Measurements from ENCODE around the gene BCO1.

GRCh38 chr16:81189100-81189664 lies 49.3 kb upstream of the BCO1 start:
- no peak for TF ChIP-seq POLR2A (IDR thresholded peaks at IDR 0.05)
- no peak for TF ChIP-seq CTCF (IDR thresholded peaks at IDR 0.05)
